Naive thymus-derived CD8-positive, alpha-beta T cell (primary cell): ENCODE data around the gene VARS2. TPM values are rescaled to one million over a fixed set of nuclear protein-coding genes. Genes with fewer than 3 reads are reported as not detected.
"Not testable (repeated sequence)": the region's sequence is repeated elsewhere in the genome, so short reads cannot be mapped to it uniquely, and the experiment has no call there.

Experiments used
- ATAC-seq, 2 donors: fragments of 150-1000 bp; cut with Tn5 transposase in 1 of 2; sonication (Bioruptor Pico), chemical (Tn5 transposase) in 1 of 2; 1 replicate in 1 of 2; 2 replicates in 1 of 2; pipeline ENCODE4 v1.10.0; 2021; ENCODE audit warnings: mild to moderate bottlenecking in 2 of 2, moderate library complexity in 2 of 2
- POLR2A ChIA-PET: fragments of 350-600 bp; sonication (Branson Sonifier 250); formaldehyde crosslinking; loops from one replicate; lab custom pipeline; 2021; ENCODE audit warnings: antibody characterized with exemption; lab: Charles Lee
- DNase-seq, 10 donors: peaks; one replicate each; pipeline versions ENCODE4 v3.0.0 to v3.0.0-alpha.2; 2020 to 2022
- H3K27ac Mint-ChIP-seq, 10 donors: one replicate each; pipeline ENCODE4 v1.8.0; 2020 to 2022; ENCODE audit warnings: mild to moderate bottlenecking in 10 of 10, mixed read lengths in 10 of 10, moderate library complexity in 4 of 10, inconsistent platforms in 1 of 10
- H3K27me3 Mint-ChIP-seq, 5 donors: one replicate each; pipeline ENCODE4 v1.8.0; 2021 to 2022; ENCODE audit warnings: mixed read lengths in 5 of 5
- H3K36me3 Mint-ChIP-seq, 3 donors: one replicate each; pipeline ENCODE4 v1.8.0; 2020 to 2022; ENCODE audit warnings: mixed read lengths in 3 of 3, mild to moderate bottlenecking in 2 of 3, inconsistent platforms in 1 of 3
- H3K4me1 Mint-ChIP-seq, 4 donors: one replicate each; pipeline ENCODE4 v1.8.0; 2021 to 2022; ENCODE audit warnings: mixed read lengths in 4 of 4
- H3K4me3 Mint-ChIP-seq, 10 donors: one replicate each; pipeline ENCODE4 v1.8.0; 2020 to 2022; ENCODE audit warnings: mild to moderate bottlenecking in 10 of 10, mixed read lengths in 10 of 10, moderate library complexity in 6 of 10, inconsistent platforms in 1 of 10
- H3K9me3 Mint-ChIP-seq, 9 donors: one replicate each; pipeline ENCODE4 v1.8.0; 2020 to 2022; ENCODE audit warnings: mixed read lengths in 9 of 9, mild to moderate bottlenecking in 3 of 9, inconsistent platforms in 1 of 9, moderate library complexity in 1 of 9
- polyA plus RNA-seq, 3 donors: library from polyadenylated mRNA; unstranded; fragments of 300-500 nt; fragmentation: Illumina TruSeq; gene quantifications; one replicate each; pipeline ENCODE4 v1.2.3, GENCODE V29; 2021
- total RNA-seq, 8 experiments: library from RNA in 2 of 8; stranded (reverse) in 2 of 8; gene quantifications; one replicate each; pipeline ENCODE4 v1.2.3 and lab custom pipeline; 2021 to 2026

VARS2 gene
- total RNA-seq (10 to 100 TPM; 41.4 to 53.7 TPM), polyA plus RNA-seq (10 to 100 TPM; 14.1 to 16.3 (median 14.5) TPM), total RNA-seq (lab: John Stamatoyannopoulos, UW) (2.7 to 9.8 (median 4.5) reads per million in 6 experiments)

DNA sequence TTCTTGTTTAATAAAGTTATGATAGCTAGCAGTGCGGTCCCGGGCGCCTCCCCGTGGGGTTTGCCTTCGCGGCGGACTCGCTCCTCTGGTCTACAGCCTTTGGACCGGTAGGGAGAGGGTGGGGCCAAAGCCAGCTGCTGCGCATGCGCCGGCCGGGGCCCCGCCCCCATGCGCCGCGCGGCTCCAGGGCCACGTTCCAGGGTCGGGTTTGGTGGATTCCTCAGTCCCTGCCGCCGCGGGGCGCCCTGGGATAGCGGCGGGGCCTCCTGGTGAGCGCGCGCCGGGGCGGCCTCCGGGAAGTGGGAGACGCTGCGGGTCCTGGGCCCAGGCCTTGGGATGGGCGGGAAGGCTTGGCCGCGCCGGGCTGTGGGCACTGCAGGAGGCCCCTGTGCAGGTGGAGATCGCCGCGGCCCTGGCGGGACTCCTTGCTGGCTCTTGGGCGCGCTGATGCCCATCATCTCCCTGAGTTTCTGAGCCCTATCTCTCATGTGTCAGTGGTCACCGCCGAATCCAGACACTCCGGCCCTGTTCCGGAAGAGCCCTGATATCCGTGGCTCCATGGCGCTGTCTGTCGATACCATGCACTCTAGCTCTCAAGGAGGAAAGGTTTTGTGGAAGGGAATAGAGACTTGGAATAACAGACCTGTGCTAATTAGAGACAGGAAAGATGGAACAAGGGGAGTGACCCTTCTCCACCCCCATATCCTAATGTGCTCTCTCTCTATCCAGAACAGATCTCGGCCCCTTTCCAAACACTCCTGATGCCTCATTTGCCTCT is at the start of gene VARS2:
VARS2 (plus strand) TSS at position 163 of the 778 bp plus-strand sequence; CDS start at position 762, 599 bp downstream.
- peaks cover 26 to 48% (median 34%) of the 10 kb centered on the region in 4 donors for H3K4me1 Mint-ChIP-seq
- H3K36me3 Mint-ChIP-seq: peaks cover 0 to 52% (median 16%) of the 10 kb centered on the region in 3 donors
- no peaks in the 10 kb centered on the region for H3K27me3 Mint-ChIP-seq
- peak within 1 kb of the TSS; percentile 85 to 97 (median 93) for H3K27ac Mint-ChIP-seq
- POLR2A ChIA-PET: interaction anchor here (0.5 to 3.3 kb wide), 12 partner anchors 29 to 216 kb away, joined by 3 to 22 read pairs (median 4); partner anchors contain the start of gene DDR1
- H3K4me3 Mint-ChIP-seq: peak within 1 kb of the TSS; percentile 86 to 97 (median 95)
- no peaks in the 10 kb centered on the region for H3K9me3 Mint-ChIP-seq
- peak; percentile 96 to 97 for ATAC-seq
- DNase-seq: peak; percentile 66 to 94 (median 85)

DNA sequence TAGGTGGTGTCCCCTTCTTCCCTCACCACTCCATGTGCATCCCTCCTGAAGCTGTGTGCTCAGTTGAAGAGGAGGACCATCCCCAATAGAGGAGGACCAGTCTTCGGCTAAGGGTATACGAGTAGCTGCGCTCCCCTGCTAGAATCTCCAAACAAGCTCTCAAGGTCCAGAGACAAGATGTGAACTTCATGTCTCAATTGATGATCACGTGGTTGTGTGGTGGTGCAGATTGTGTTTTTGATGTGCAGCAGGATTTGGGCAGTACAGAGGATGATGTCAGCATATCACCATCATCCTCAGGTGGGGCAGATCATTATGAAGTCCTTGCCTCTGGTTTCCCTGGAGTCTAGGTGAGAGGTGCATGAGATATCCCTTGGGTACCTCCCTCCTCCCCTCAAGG is 49.7 kb upstream of the VARS2 start:
- H3K36me3 Mint-ChIP-seq: peaks cover 0 to 10% (median 6%) of the 10 kb centered on the region in 3 donors
- DNase-seq (no peak), ATAC-seq (no peak)
- H3K27ac Mint-ChIP-seq: no peak overlapping the region
- H3K27me3 Mint-ChIP-seq: peaks cover 0 to 2% (median 0%) of the 10 kb centered on the region in 5 donors
- H3K4me3 Mint-ChIP-seq: no peak overlapping the region
- H3K9me3 Mint-ChIP-seq: peaks cover 0 to 22% (median 15%) of the 10 kb centered on the region in 9 donors
- peaks cover 0 to 1% (median 0%) of the 10 kb centered on the region in 4 donors for H3K4me1 Mint-ChIP-seq
- POLR2A ChIA-PET: interaction anchor here (1.1 kb wide), 1 partner anchor 13 kb away, joined by 3 read pairs; no protein-coding TSS in a partner anchor

DNA sequence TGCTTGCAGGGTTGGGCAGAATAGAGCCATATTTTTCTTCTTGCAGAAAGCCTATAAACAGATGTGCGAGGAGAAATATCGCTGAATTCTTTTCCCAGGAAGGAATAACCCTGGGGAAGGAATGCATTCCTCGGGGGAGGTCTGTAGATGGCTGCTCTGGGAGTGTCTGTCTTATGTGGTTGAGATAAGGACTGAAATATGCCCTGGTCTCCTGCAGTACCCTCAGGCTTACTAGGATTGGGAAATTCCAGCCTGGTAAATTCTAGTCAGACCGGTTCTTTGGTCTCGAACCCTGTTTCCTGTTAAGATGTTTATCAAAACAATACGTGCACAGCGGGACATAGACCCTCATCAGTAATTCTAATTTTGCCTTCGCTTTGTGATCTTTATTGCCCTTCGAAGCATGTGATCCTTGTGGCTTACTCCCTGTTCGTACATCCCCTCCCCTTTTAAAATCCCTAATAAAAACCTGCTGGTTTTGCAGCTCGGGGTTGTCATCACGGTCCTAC is 44.7 kb upstream of the VARS2 start:
- H3K27me3 Mint-ChIP-seq, H3K4me3 Mint-ChIP-seq, POLR2A ChIA-PET, DNase-seq, ATAC-seq: not testable (repeated sequence)
- Mint-ChIP-seq H3K9me3 (peaks cover 4 to 47% (median 25%) of the 10 kb centered on the region in 9 donors), H3K4me1 (peaks cover 2 to 17% (median 9%) of the 10 kb centered on the region in 4 donors), H3K27ac (peak overlapping the region in 1 of 10 donors; percentile 37), H3K36me3 (peaks cover 0 to 25% (median 18%) of the 10 kb centered on the region in 3 donors)

DNA sequence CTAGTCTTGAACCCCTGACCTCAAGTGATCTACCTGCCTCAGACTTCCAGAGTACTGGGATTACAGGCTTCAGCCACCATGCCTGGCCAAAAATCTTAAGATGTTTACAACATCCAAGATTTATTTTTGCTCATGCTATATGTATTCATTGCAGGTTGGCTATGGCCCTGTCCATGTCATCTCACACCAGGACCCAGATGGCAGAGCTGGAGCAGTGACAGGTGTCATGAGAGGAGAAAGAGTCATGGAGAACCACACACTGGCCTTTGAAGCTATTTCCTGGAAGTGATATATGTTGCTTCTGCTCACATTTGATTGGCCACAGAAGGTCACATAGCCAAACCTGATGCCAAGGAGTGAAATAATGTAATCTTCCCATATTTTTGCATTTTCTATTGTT is 43.5 kb upstream of the VARS2 start:
- peaks cover 4 to 47% (median 25%) of the 10 kb centered on the region in 9 donors for H3K9me3 Mint-ChIP-seq
- peak overlapping the region in 1 of 10 donors; percentile 42 for H3K4me3 Mint-ChIP-seq
- H3K36me3 Mint-ChIP-seq: peaks cover 0 to 25% (median 18%) of the 10 kb centered on the region in 3 donors
- H3K4me1 Mint-ChIP-seq: peaks cover 2 to 17% (median 9%) of the 10 kb centered on the region in 4 donors
- ATAC-seq (no peak), DNase-seq (no peak)
- no peaks in the 10 kb centered on the region for H3K27me3 Mint-ChIP-seq
- H3K27ac Mint-ChIP-seq: peak overlapping the region in 3 of 10 donors; percentile 5 to 33 (median 20)
- POLR2A ChIA-PET: interaction anchor here (0.7 kb wide), 2 partner anchors 55 to 377 kb away, joined by 6 to 13 read pairs; no protein-coding TSS in a partner anchor

DNA sequence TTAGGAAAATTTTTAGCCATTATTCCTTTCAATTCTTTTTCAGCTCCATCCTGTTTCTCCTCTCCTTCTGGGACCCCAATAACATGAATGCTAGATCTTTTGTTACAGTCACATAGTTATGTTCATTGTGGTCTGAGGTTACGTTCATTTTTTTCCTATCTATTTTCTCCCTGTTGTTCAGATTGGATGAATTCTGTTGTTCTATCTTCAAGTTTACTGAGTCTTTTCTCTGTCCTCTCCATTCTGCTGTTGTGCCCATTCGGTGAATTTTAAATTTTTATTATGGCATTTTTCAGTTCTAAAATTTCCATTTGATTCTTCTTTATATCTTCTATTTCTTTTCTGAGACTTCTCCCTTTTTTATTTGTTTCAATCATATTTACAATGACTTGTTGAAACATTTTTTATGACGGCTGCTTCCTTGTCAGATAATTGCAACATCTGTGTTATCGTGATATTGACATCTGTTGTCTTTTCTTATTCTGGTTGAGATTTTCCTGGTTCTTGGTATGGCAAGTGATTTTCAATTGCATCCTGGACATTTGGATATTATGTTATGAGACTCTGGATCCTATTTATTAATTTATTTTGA is 42.4 kb upstream of the VARS2 start:
- H3K9me3 Mint-ChIP-seq: peaks cover 4 to 47% (median 25%) of the 10 kb centered on the region in 9 donors
- H3K27me3 Mint-ChIP-seq: no peaks in the 10 kb centered on the region
- H3K4me3 Mint-ChIP-seq: peak overlapping the region in 2 of 10 donors; percentile 2 to 41

DNA sequence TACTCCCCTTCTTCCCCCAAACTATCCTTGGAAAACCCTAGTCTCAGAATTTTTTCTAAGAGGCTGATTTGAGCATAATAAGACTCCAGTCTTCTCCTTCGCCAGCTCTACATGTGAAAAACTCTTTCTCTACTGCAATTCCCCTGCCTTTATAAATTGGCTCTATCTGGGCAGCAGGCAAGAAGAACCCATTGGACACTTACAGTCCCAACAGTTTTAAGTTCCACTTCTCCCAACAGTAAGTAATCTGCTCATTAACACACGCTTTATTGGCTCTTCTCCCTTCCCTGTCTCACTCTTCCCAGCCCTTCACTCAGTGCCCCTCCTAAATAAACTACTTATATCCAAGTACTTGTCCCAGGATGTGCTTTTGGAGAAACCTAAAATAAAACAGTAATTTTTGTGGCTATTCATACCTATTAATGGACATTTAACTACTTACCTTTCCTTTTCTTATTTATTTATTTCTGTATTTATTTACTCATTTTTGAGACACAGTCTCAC is 40.8 kb upstream of the VARS2 start:
- H3K27me3 Mint-ChIP-seq: no peaks in the 10 kb centered on the region
- POLR2A ChIA-PET: no interaction called here
- ATAC-seq (no peak), DNase-seq (no peak)
- no peak overlapping the region for H3K4me3 Mint-ChIP-seq
- peaks cover 0 to 23% (median 18%) of the 10 kb centered on the region in 3 donors for H3K36me3 Mint-ChIP-seq
- no peak overlapping the region for H3K27ac Mint-ChIP-seq
- H3K9me3 Mint-ChIP-seq: peaks cover 4 to 47% (median 25%) of the 10 kb centered on the region in 9 donors
- H3K4me1 Mint-ChIP-seq: peaks cover 9 to 32% (median 22%) of the 10 kb centered on the region in 4 donors

More for the DNA sequence above, 42.4 kb upstream of the VARS2 start:
- Mint-ChIP-seq H3K36me3 (peaks cover 0 to 25% (median 18%) of the 10 kb centered on the region in 3 donors), H3K27ac (peak overlapping the region in 2 of 10 donors; percentile 21 to 33), H3K4me1 (peaks cover 2 to 21% (median 10%) of the 10 kb centered on the region in 4 donors)
- POLR2A ChIA-PET: interaction anchor here (0.5 to 0.7 kb wide), 2 partner anchors 15 to 38 kb away, joined by 3 to 4 read pairs; no protein-coding TSS in a partner anchor
- ATAC-seq (no peak), DNase-seq (no peak)

DNA sequence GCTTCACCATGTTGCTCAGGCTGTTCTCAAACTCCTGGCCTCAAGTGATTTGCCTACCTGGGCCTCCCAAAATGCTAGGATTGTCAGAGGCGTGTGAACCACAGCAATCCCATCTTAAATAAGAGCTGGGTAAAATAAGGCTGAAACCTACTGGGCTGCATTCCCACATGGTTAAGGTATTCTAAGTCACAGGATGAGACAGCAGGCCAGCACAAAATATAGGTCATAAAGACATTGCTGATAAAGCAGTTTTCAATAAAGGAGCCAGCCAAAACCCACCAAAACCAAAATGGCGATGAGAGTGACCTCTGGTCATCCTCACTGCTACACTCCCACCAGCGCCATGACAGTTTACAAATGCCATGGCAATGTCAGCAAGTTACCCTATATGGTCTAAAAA is 40.2 kb upstream of the VARS2 start:
- H3K36me3 Mint-ChIP-seq: peaks cover 0 to 20% (median 16%) of the 10 kb centered on the region in 3 donors
- not testable (repeated sequence) for DNase-seq, H3K27me3 Mint-ChIP-seq, ATAC-seq, H3K4me3 Mint-ChIP-seq
- POLR2A ChIA-PET: interaction anchor here (2.4 kb wide), 1 partner anchor 45 kb away, joined by 6 read pairs; no protein-coding TSS in a partner anchor
- H3K4me1 Mint-ChIP-seq: peaks cover 9 to 33% (median 23%) of the 10 kb centered on the region in 4 donors
- peaks cover 4 to 42% (median 21%) of the 10 kb centered on the region in 9 donors for H3K9me3 Mint-ChIP-seq
- H3K27ac Mint-ChIP-seq: peak overlapping the region in 1 of 10 donors; percentile 43

DNA sequence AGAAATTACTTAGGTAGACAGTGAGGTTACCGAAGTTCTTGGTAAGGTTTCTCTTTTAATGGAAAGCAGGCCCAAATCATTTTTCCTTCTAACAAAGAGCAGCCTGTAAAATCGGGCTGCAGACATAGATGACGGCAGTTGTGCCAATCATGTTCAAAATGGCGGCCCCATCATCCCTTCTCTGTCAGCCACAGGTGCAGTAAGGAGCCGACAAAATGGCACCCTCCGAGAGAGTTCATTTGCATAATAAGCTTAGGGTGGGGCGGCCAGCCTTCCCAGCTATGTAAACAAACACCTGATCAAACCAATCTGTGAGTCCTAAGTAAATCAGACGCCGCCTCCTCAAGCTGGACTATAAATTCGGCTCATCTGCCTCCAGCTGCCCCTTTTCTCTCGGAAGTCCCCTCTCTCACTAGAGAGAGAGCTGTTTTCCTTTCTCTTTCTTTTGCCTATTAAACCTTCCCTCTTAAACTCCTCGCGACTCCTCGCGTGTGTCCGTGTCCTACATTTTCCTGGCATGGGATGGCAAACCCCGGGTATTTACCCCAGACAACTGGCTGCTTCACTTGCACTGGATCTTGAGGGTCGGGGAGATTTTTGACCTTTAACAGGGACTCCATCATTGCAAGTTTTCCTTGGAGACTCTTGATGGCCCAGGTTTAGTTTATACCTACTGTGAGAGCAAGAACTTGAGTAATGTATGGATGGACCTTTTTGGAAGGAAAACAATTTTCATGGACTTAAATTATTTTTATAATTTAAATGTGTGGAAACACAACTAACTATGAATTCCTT is 38.6 kb upstream of the VARS2 start:
- ATAC-seq: no peak
- Mint-ChIP-seq H3K27me3 (no peaks in the 10 kb centered on the region), H3K9me3 (peaks cover 0 to 29% (median 13%) of the 10 kb centered on the region in 9 donors), H3K4me1 (peaks cover 9 to 33% (median 25%) of the 10 kb centered on the region in 4 donors), H3K36me3 (peaks cover 0 to 12% (median 10%) of the 10 kb centered on the region in 3 donors), H3K4me3 (no peak overlapping the region), H3K27ac (no peak overlapping the region)
- DNase-seq: no peak
- POLR2A ChIA-PET: interaction anchor here (0.7 to 2.4 kb wide), 2 partner anchors 46 to 84 kb away, joined by 3 to 6 read pairs; no protein-coding TSS in a partner anchor

DNA sequence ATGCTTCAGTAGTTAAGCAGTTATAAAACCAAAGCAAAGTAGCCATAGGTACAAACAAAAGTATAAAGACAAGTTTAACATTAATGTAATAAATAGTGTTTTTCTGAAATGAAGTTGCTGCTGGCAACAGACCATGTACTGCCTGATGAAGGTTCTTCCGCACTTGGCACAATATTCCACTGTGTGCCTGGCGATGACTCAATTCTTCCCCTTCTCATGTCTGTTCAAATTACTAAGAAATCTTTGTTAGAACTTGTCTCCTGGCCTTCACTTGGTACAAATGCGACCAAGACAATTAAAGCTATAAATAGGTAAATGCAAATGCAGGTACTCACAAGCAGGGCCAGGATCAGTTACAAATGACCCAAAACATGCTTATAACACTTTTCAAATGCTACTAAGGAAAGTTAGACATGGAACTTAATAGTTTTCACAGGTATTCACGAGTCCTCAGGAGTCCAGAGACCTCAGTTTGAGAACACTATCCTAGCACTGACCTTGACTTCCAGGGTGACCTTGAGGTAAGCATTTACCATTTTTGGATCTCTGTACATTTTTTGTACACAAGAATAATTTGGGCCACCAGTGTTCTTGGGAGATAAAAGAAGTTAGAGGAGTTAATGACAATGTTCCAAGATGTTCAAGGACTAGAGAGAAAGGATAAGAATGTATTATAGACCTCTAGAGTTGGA is 37.9 kb upstream of the VARS2 start:
- DNase-seq (no peak), ATAC-seq (no peak)
- Mint-ChIP-seq H3K9me3 (peaks cover 0 to 22% (median 11%) of the 10 kb centered on the region in 9 donors), H3K36me3 (peaks cover 0 to 12% (median 6%) of the 10 kb centered on the region in 3 donors), H3K4me3 (peak overlapping the region in 1 of 10 donors; percentile 65), H3K27me3 (no peaks in the 10 kb centered on the region), H3K27ac (peak overlapping the region in 4 of 10 donors; percentile 41 to 84 (median 62)), H3K4me1 (peaks cover 9 to 27% (median 22%) of the 10 kb centered on the region in 4 donors)
- POLR2A ChIA-PET: interaction anchor here (1.4 to 2.4 kb wide), 3 partner anchors 11 to 47 kb away, joined by 3 to 13 read pairs (median 6); no protein-coding TSS in a partner anchor

DNA sequence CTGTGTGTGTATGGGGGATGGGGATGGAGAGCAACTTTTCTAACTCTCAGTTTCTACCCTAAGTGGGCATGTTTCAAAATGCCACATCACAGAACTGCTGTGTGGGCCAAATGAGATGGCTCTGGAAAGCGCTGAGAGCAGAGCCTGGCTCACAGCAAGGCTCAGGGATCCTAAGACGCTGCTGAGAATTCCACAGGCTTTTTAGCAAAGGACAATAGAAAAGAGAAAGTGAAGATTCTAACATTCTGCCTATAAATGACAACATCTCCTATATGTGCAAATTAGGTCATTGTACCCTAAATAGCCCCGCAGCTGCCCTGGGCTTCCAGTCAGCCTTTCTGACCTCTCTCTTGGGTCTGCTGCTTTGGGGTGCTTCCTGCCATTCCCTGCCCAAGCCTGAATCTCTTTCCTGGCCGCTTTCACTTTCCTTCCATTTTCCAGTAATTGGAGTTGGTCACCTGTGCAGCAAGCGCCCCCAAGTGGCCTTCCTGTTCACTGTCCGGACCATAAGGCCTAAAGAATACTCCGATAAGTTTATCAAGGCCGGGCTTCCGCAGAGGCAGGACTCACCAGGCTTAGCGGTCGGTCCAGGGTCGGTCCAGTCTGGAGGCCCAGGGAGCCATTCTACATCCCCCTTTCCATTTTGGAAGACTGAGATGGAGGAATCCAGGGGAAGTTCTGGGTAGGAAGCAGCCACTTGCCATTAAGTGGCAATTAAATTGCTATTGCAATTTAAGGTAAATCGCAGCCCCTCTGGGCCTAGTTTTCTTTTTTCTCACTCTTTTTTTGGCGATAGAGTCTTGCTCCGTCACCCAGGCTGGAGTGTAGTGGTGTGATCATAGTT is 36.4 kb upstream of the VARS2 start:
- peak; percentile 49 to 86 (median 68) for DNase-seq
- Mint-ChIP-seq H3K9me3 (peaks cover 0 to 7% (median 0%) of the 10 kb centered on the region in 9 donors), H3K27me3 (no peaks in the 10 kb centered on the region), H3K4me1 (peaks cover 9 to 27% (median 14%) of the 10 kb centered on the region in 4 donors), H3K27ac (peak overlapping the region; percentile 57 to 95 (median 88)), H3K4me3 (peak overlapping the region; percentile 67 to 92 (median 81)), H3K36me3 (peaks cover 0 to 4% (median 0%) of the 10 kb centered on the region in 3 donors)
- ATAC-seq: peak; percentile 78 to 92
- POLR2A ChIA-PET: interaction anchor here (0.8 to 2.2 kb wide), 5 partner anchors 13 to 147 kb away, joined by 3 to 13 read pairs (median 5); no protein-coding TSS in a partner anchor
